Measurements from ENCODE around the gene HLA-DQA1.

GRCh38 chr6:32609731-32610640 lies 27.2 kb upstream of the HLA-DQA1 start:
- TF ChIP-seq GATA2 (IDR thresholded peaks at IDR 0.05; ENCODE audit: low read depth, low read length) = no peak
- TF ChIP-seq GATA3 (IDR thresholded peaks at IDR 0.05; ENCODE audit: low read depth, low read length) = no peak
